HG02943 (cell line): Measurements from ENCODE around the gene IL33.

Experiments
- ATAC-seq: cut with Tn5 transposase; IDR thresholded peaks from one replicate; pipeline ENCODE4 v1.9.1; 2021; ENCODE audit warnings: mild to moderate bottlenecking, low read depth, moderate library complexity; ENCODE audit not compliant: unreplicated experiment

Gene IL33

GRCh38 chr9:6216002-6216401, 395 bp downstream of the IL33 start:
- ATAC-seq = no peak

GRCh38 chr9:6216951-6217350, 1.3 kb downstream of the IL33 start:
- ATAC-seq = no peak

- ATAC-seq = no peak
These were observed 2.5 kb downstream of the IL33 start for GRCh38 chr9:6218099-6218502.

GRCh38 chr9:6219040-6219439, 3.4 kb downstream of the IL33 start:
- ATAC-seq = no peak

GRCh38 chr9:6219981-6220380, 4.4 kb downstream of the IL33 start:
- ATAC-seq = no peak

GRCh38 chr9:6224393-6225154, 9.0 kb downstream of the IL33 start:
- ATAC-seq = no peak

- ATAC-seq = no peak
These were observed 11.1 kb downstream of the IL33 start for GRCh38 chr9:6226696-6227095.

- no peak for ATAC-seq
These were observed 13.6 kb downstream of the IL33 start for GRCh38 chr9:6229186-6229585.

- ATAC-seq = no peak
These were observed 14.0 kb downstream of the IL33 start for GRCh38 chr9:6229619-6230018.

GRCh38 chr9:6230037-6230780, 14.6 kb downstream of the IL33 start:
- no peak for ATAC-seq

GRCh38 chr9:6232336-6232945, 16.8 kb downstream of the IL33 start:
- no peak for ATAC-seq

- ATAC-seq = no peak
These were observed 18.4 kb downstream of the IL33 start for GRCh38 chr9:6234014-6234413.

- no peak for ATAC-seq
These were observed 21.7 kb downstream of the IL33 start for GRCh38 chr9:6237267-6237666.

- ATAC-seq = no peak
These were observed 23.4 kb downstream of the IL33 start for GRCh38 chr9:6239048-6239461.

GRCh38 chr9:6239694-6240093, 24.1 kb downstream of the IL33 start:
- ATAC-seq = no peak

- no peak for ATAC-seq
These were observed 28.1 kb downstream of the IL33 start for GRCh38 chr9:6243746-6244145.

GRCh38 chr9:6247266-6247665, 31.7 kb downstream of the IL33 start:
- ATAC-seq = no peak

- ATAC-seq = no peak
These were observed 53.3 kb downstream of the IL33 start for GRCh38 chr9:6268826-6269397.

- ATAC-seq = no peak
These were observed 55.3 kb downstream of the IL33 start for GRCh38 chr9:6270896-6271295.

- no peak for ATAC-seq
These were observed 56.1 kb downstream of the IL33 start for GRCh38 chr9:6271508-6272228.

- no peak for ATAC-seq
These were observed 56.6 kb downstream of the IL33 start for GRCh38 chr9:6272229-6272598.
